SK-N-SH (cell line): Measurements from ENCODE around the gene ZNRD2. TPM values are rescaled to one million over a fixed set of nuclear protein-coding genes. Genes with fewer than 3 reads are reported as not detected.

Experiments
- CTCF ChIA-PET: fragments of 300-600, 350-600 bp; formaldehyde crosslinking; extraction: SDS; loops from one replicate; lab custom pipeline; 2021; lab: Yijun Ruan, JAX
- POLR2A ChIA-PET: fragments of 350-600 bp; sonication (Branson Sonifier 250); formaldehyde crosslinking; extraction: SDS; loops from one replicate; lab custom pipeline; 2020; ENCODE audit warnings: antibody characterized with exemption, inconsistent platforms; lab: Yijun Ruan, JAX
- DNase-seq: peaks from one replicate; pipeline ENCODE4 v3.0.0; 2012
- H2AFZ ChIP-seq: fragments of 200-600 bp; sonication (generic); 2 replicates; pipeline ENCODE4 v1.8.1; 2016; ENCODE audit warnings: antibody characterized with exemption, mild to moderate bottlenecking, low read depth
- H3F3A ChIP-seq: fragments of 200-600 bp; sonication (generic); replicated peaks from 2 replicates; pipeline ENCODE3; 2016; ENCODE audit warnings: antibody characterized with exemption, mild to moderate bottlenecking; ENCODE audit not compliant: insufficient read depth
- H3K27ac ChIP-seq, 2 experiments: fragments of 200-500 bp in 1 of 2; fragments of 200-600 bp in 1 of 2; sonication (Bioruptor generic) in 1 of 2; sonication (generic), shearing (Covaris generic) in 1 of 2; 2 replicates each; pipeline versions ENCODE4 v1.5.1 to v1.6.1; 2014 to 2016; ENCODE audit warnings: low read depth in 2 of 2, inconsistent platforms in 1 of 2, low read length in 1 of 2, mild to moderate bottlenecking in 1 of 2, mixed read lengths in 1 of 2
- H3K27me3 ChIP-seq: fragments of 200-600 bp; sonication (generic), shearing (Covaris generic); 2 replicates; pipeline ENCODE4 v1.6.1; 2016; ENCODE audit warnings: mixed run types; ENCODE audit not compliant: insufficient read depth
- H3K36me3 ChIP-seq, 2 experiments: fragments of 200-500 bp in 1 of 2; fragments of 200-600 bp in 1 of 2; sonication (Bioruptor generic) in 1 of 2; sonication (generic) in 1 of 2; replicated peaks in 1 of 2; 2 replicates each; pipeline versions ENCODE3 to v1.5.1; 2014 to 2016; ENCODE audit warnings: low read length in 1 of 2, mild to moderate bottlenecking in 1 of 2; ENCODE audit not compliant: insufficient read depth in 2 of 2, control insufficient read depth in 1 of 2
- H3K4me1 ChIP-seq, 2 experiments: fragments of 200-500 bp in 1 of 2; fragments of 200-600 bp in 1 of 2; sonication (Bioruptor generic) in 1 of 2; sonication (generic), shearing (Covaris generic) in 1 of 2; 2 replicates each; pipeline versions ENCODE4 v1.5.1 to v1.6.1; 2014 to 2016; ENCODE audit warnings: low read depth in 1 of 2, low read length in 1 of 2, mixed run types in 1 of 2; ENCODE audit not compliant: insufficient read depth in 2 of 2, control insufficient read depth in 1 of 2
- H3K4me2 ChIP-seq: fragments of 200-600 bp; sonication (generic), shearing (Covaris generic); 2 replicates; pipeline ENCODE4 v1.6.1; 2017; ENCODE audit warnings: mixed run types
- H3K4me3 ChIP-seq, 2 experiments: fragments of 200-500 bp in 1 of 2; fragments of 200-600 bp in 1 of 2; sonication (Bioruptor generic) in 1 of 2; sonication (generic), shearing (Covaris generic) in 1 of 2; 2 replicates each; pipeline versions ENCODE4 v1.5.1 to v1.8.1; 2014 to 2016; ENCODE audit warnings: low read depth in 2 of 2, inconsistent platforms in 1 of 2, low read length in 1 of 2, mild to moderate bottlenecking in 1 of 2, mixed read lengths in 1 of 2, moderate library complexity in 1 of 2
- H3K79me2 ChIP-seq: fragments of 200-600 bp; sonication (generic); 2 replicates; pipeline ENCODE4 v1.8.1; 2017; ENCODE audit warnings: mild to moderate bottlenecking; ENCODE audit not compliant: insufficient read depth
- H3K9ac ChIP-seq: fragments of 200-600 bp; sonication (generic); 2 replicates; pipeline ENCODE4 v1.6.1; 2017; ENCODE audit warnings: mixed run types
- H3K9me2 ChIP-seq: fragments of 200-600 bp; sonication (generic); 2 replicates; pipeline ENCODE4 v1.6.1; 2017; ENCODE audit warnings: mixed run types
- H3K9me3 ChIP-seq: fragments of 200-600 bp; sonication (generic); 2 replicates; pipeline ENCODE4 v1.6.1; 2017; ENCODE audit warnings: mixed run types, mild to moderate bottlenecking, moderate library complexity
- H4K20me1 ChIP-seq: fragments of 200-600 bp; sonication (generic); 2 replicates; pipeline ENCODE4 v1.6.1; 2017; ENCODE audit warnings: mild to moderate bottlenecking, mixed run types; ENCODE audit not compliant: insufficient read depth
- CTCF ChIP-seq: fragments of 200-600 bp; sonication (generic); IDR thresholded peaks from 2 replicates; pipeline ENCODE4 v1.6.1; 2017; ENCODE audit warnings: antibody characterized with exemption, mild to moderate bottlenecking, moderate library complexity
- ELF1 ChIP-seq: IDR thresholded peaks from 2 replicates; pipeline ENCODE4 v1.4.0; 2012
- EP300 ChIP-seq, 2 experiments: IDR thresholded peaks; 2 replicates each; pipeline versions ENCODE4 v1.4.0 to v1.6.1; 2012; ENCODE audit warnings: borderline replicate concordance in 1 of 2, low read depth in 1 of 2, low read length in 1 of 2
- NFIC ChIP-seq: IDR thresholded peaks from 2 replicates; pipeline ENCODE4 v1.4.0; 2012; ENCODE audit warnings: borderline replicate concordance
- NRF1 ChIP-seq: IDR thresholded peaks from 2 replicates; pipeline ENCODE4 v1.6.1; 2012; ENCODE audit warnings: low read depth, mild to moderate bottlenecking, low read length
- TAF1 ChIP-seq: IDR thresholded peaks from 2 replicates; pipeline ENCODE4 v1.6.1; 2012; ENCODE audit warnings: low read depth, mild to moderate bottlenecking, low read length, moderate library complexity, borderline replicate concordance
- ZBTB33 ChIP-seq: IDR thresholded peaks from 2 replicates; pipeline ENCODE4 v1.4.0; 2012; ENCODE audit warnings: low read depth, borderline replicate concordance
- WGBS: methylation state at CpG from one replicate; pipeline ENCODE4 v1.1.6; 2017; ENCODE audit warnings: low lambda C conversion rate; 5-methylcytosine and 5-hydroxymethylcytosine counted together
- polyA plus RNA-seq, 3 experiments: library from polyadenylated mRNA; depleted of rRNA; stranded (reverse); fragments of >200 nt; gene quantifications; 2 replicates each; pipeline ENCODE4 v1.2.3, GENCODE V29; 2012
- TF ChIP-seq, protein P1 (sequence below): fragments of 150-350 bp; IDR thresholded peaks from 2 replicates; pipeline ENCODE4 v1.6.1; 2016; ENCODE audit warnings: mild to moderate bottlenecking, low read depth, low read length

The ZNRD2 gene
- polyA plus RNA-seq, 1 of the 3 experiments (the other 2 are of a cell fraction), result 78.1 TPM

- WGBS, result 89% methylated on average over 4 of the region's 4 CpGs
- H3K4me2 ChIP-seq, result no peak overlapping the region
- H3K27ac ChIP-seq, result no peak overlapping the region
- H3K9me3 ChIP-seq, result no peaks in the 10 kb centered on the region
- H2AFZ ChIP-seq, result no peak overlapping the region
- ChIA-PET POLR2A (no interaction called here), CTCF (interaction anchor here (0.6 to 13.3 kb wide), 2 partner anchors 12 to 112 kb away, joined by 4 to 216 read pairs; partner anchors contain the start of gene KCNK7)
- H3K4me1 ChIP-seq, result peaks cover 24 to 30% of the 10 kb centered on the region in 2 experiments; a peak in 3 of 4 replicates
- H3F3A ChIP-seq, result peaks cover 31% of the 10 kb centered on the region
- TF ChIP-seq, protein P1, sequence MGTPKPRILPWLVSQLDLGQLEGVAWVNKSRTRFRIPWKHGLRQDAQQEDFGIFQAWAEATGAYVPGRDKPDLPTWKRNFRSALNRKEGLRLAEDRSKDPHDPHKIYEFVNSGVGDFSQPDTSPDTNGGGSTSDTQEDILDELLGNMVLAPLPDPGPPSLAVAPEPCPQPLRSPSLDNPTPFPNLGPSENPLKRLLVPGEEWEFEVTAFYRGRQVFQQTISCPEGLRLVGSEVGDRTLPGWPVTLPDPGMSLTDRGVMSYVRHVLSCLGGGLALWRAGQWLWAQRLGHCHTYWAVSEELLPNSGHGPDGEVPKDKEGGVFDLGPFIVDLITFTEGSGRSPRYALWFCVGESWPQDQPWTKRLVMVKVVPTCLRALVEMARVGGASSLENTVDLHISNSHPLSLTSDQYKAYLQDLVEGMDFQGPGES, result no peak
- no peak for TF ChIP-seq NFIC
- H3K79me2 ChIP-seq, result peaks cover 33% of the 10 kb centered on the region
- no peak for DNase-seq
- peaks cover 18 to 46% of the 10 kb centered on the region in 2 experiments for H3K36me3 ChIP-seq
- no peaks in the 10 kb centered on the region for H3K27me3 ChIP-seq
- no peak overlapping the region for H3K9ac ChIP-seq
- no peaks in the 10 kb centered on the region for H3K9me2 ChIP-seq
- peaks cover 14% of the 10 kb centered on the region; the same call in 1 of the 2 replicates for H4K20me1 ChIP-seq
- no peak overlapping the region for H3K4me3 ChIP-seq
Measured at GRCh38 chr11:65579291-65579690, 9.0 kb downstream of the ZNRD2 start.

DNA sequence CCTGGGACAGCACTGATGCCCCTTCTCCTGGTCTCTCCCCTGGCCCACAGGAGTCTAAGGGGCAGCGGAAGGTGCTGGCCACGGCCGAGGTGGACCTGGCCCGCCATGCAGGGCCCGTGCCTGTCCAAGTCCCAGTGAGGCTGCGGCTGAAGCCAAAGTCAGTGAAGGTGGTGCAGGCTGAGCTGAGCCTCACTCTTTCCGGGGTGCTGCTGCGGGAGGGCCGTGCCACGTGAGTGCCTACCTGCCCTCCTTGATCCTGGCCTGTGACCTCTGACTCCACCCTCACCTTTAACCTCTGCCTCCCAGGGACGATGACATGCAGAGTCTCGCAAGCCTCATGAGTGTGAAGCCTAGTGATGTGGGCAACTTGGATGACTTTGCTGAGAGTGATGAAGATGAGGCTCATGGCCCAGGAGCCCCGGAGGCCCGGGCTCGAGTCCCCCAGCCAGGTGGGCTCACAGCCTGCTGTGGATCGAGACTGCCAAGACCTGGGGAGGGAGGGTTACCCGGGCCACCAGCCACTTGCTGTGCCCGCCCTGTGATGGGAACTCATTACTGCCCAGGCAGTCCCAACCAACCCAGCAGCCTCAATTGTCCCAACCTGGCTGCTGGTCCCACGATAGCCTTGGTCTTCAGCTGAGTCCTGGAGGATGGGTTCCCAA is 9.9 kb downstream of the ZNRD2 start:
- H4K20me1 ChIP-seq, result peaks cover 12% of the 10 kb centered on the region; the same call in 1 of the 2 replicates
- no peaks in the 10 kb centered on the region for H3K9me2 ChIP-seq
- no peak overlapping the region for H3K9ac ChIP-seq
- no peak overlapping the region for H3K4me3 ChIP-seq
- H2AFZ ChIP-seq, result no peak overlapping the region
- TF ChIP-seq EP300 (IDR thresholded peaks at IDR 0.05; ENCODE audit: borderline replicate concordance in 1 of 2, low read depth in 1 of 2, low read length in 1 of 2) (no peak), NRF1 (no peak), ZBTB33 (no peak), TAF1 (no peak), ELF1 (no peak), CTCF (no peak), NFIC (no peak)
- TF ChIP-seq, all 33 proteins: peak for 0
- POLR2A ChIA-PET, result no interaction called here
- Histone ChIP-seq H3K36me3 (peaks cover 13 to 42% of the 10 kb centered on the region in 2 experiments), H3K9me3 (no peaks in the 10 kb centered on the region), H3K27ac (no peak overlapping the region), H3K4me1 (peaks cover 19 to 24% of the 10 kb centered on the region in 2 experiments; a peak in 2 of 4 replicates), H3K27me3 (no peaks in the 10 kb centered on the region), H3K79me2 (peaks cover 32% of the 10 kb centered on the region), H3F3A (peaks cover 26% of the 10 kb centered on the region), H3K4me2 (no peak overlapping the region)
- DNase-seq, result no peak
- CTCF ChIA-PET, result interaction anchor here (13.3 kb wide), 1 partner anchor 11 kb away, joined by 216 read pairs; the partner anchor contains the start of gene KCNK7
- 93% methylated on average over 2 of the region's 19 CpGs for WGBS
